K562 (cell line): ENCODE results near the gene ARL6IP1. TPM values are rescaled to one million over a fixed set of nuclear protein-coding genes. Genes with fewer than 3 reads are reported as not detected.
A peak's percentile ranks its signal among the peaks of the same experiment; 100 is the strongest.

Experiments used
- ATF1 ChIP-seq, 2 experiments: fragments of 450-650 bp in 1 of 2; IDR thresholded peaks; 2 replicates each; pipeline ENCODE4 v1.6.1; 2016; ENCODE audit warnings: missing compliant biosample characterization in 1 of 2, missing genetic modification characterization in 1 of 2
- CLOCK ChIP-seq: fragments of 250-450 bp; sonication (Bioruptor Pico); IDR thresholded peaks from 2 replicates; pipeline ENCODE4 v1.4.0; 2020; ENCODE audit warnings: mild to moderate bottlenecking, moderate library complexity, borderline replicate concordance
- GATAD2A ChIP-seq: fragments of 450-650 bp; IDR thresholded peaks from 2 replicates; pipeline ENCODE4 v1.6.1; 2017
- GMEB1 ChIP-seq: fragments of 250-450 bp; sonication (Bioruptor Pico); IDR thresholded peaks from 2 replicates; pipeline ENCODE4 v1.4.0; 2020; ENCODE audit warnings: mild to moderate bottlenecking
- HNRNPLL ChIP-seq: fragments of 200-400 bp; formaldehyde crosslinking; IDR thresholded peaks from 2 replicates; pipeline ENCODE4 v1.6.1; 2017; ENCODE audit warnings: low read length, low read depth, mild to moderate bottlenecking; ENCODE audit not compliant: poor library complexity, severe bottlenecking
- PHF8 ChIP-seq: fragments of 200-600 bp; sonication (generic); IDR thresholded peaks from 2 replicates; pipeline ENCODE4 v1.6.1; 2012; ENCODE audit warnings: mixed run types, mild to moderate bottlenecking, inconsistent platforms, low read length, moderate library complexity, borderline replicate concordance
- SPI1 ChIP-seq: IDR thresholded peaks from 2 replicates; pipeline ENCODE4 v1.6.1; 2011; ENCODE audit warnings: low read depth, low read length, control low read depth, borderline replicate concordance
- SRF ChIP-seq, 2 experiments: fragments of 250-450, 450-650 bp in 1 of 2; sonication (Bioruptor Pico) in 1 of 2; sonication (generic) in 1 of 2; formaldehyde crosslinking; IDR thresholded peaks; 2 replicates each; pipeline versions ENCODE4 v1.5.0 to v1.5.1; 2020 to 2022; ENCODE audit warnings: mild to moderate bottlenecking in 1 of 2, missing genetic modification reagents in 1 of 2
- YY1 ChIP-seq, 3 experiments: IDR thresholded peaks; 2 replicates each; pipeline ENCODE4 v1.6.1; 2011; ENCODE audit warnings: low read length in 2 of 3, mild to moderate bottlenecking in 2 of 3, moderate library complexity in 2 of 3, borderline replicate concordance in 1 of 3, control low read depth in 1 of 3, low read depth in 1 of 3; ENCODE audit not compliant: insufficient read depth in 3 of 3, insufficient replicate concordance in 2 of 3, control insufficient read depth in 1 of 3, insufficient read length in 1 of 3; ENCODE audit errors: extremely low read depth in 1 of 3
- ZNF134 ChIP-seq: fragments of 250-450 bp; sonication (Bioruptor Pico); conservative IDR thresholded peaks from 2 replicates; pipeline ENCODE4 v1.4.0; 2020
- ZNF695 ChIP-seq: fragments of 450-650 bp; formaldehyde crosslinking; IDR thresholded peaks from 2 replicates; pipeline ENCODE4 v1.4.0; 2020; ENCODE audit warnings: mild to moderate bottlenecking, moderate library complexity
- polyA plus RNA-seq, 8 experiments: library from polyadenylated mRNA; depleted of rRNA in 4 of 8; stranded (reverse) in 5 of 8; unstranded in 3 of 8; fragments of >200 nt; fragmentation: Nextera tagmentation in 2 of 8; fragmentation: Illumina TruSeq in 1 of 8; extraction: Ambion mirVana in 2 of 8; extraction: Trizol in 1 of 8; gene quantifications; 2 replicates each; pipeline versions ENCODE4 v1.2.1 to v1.2.3, GENCODE V29; 2011 to 2014; ENCODE audit warnings: inconsistent platforms in 1 of 8, missing spikeins in 1 of 8
- total RNA-seq, 7 experiments: library from RNA; depleted of rRNA in 6 of 7; stranded (reverse); fragments of >200 nt in 6 of 7; fragmentation: Illumina TruSeq in 2 of 7; extraction: Trizol in 2 of 7; gene quantifications; 2 replicates each; pipeline versions ENCODE4 v1.2.1 to v1.2.3, GENCODE V29; 2011 to 2021; ENCODE audit warnings: low replicate concordance in 1 of 7
- TF ChIP-seq, protein P1 (sequence below), 2 experiments: fragments of 450-650 bp; formaldehyde crosslinking in 1 of 2; IDR thresholded peaks; 2 replicates each; pipeline versions ENCODE4 v1.4.0 to v1.6.1; 2014 to 2020; ENCODE audit warnings: mild to moderate bottlenecking in 2 of 2, borderline replicate concordance in 1 of 2, low read depth in 1 of 2

The ARL6IP1 gene
- total and polyA plus RNA-seq, 9 of the 15 experiments (the other 6 are each of a cell fraction or from before 2014, with no cell fraction given) = 102 to 391 (median 162) TPM

DNA sequence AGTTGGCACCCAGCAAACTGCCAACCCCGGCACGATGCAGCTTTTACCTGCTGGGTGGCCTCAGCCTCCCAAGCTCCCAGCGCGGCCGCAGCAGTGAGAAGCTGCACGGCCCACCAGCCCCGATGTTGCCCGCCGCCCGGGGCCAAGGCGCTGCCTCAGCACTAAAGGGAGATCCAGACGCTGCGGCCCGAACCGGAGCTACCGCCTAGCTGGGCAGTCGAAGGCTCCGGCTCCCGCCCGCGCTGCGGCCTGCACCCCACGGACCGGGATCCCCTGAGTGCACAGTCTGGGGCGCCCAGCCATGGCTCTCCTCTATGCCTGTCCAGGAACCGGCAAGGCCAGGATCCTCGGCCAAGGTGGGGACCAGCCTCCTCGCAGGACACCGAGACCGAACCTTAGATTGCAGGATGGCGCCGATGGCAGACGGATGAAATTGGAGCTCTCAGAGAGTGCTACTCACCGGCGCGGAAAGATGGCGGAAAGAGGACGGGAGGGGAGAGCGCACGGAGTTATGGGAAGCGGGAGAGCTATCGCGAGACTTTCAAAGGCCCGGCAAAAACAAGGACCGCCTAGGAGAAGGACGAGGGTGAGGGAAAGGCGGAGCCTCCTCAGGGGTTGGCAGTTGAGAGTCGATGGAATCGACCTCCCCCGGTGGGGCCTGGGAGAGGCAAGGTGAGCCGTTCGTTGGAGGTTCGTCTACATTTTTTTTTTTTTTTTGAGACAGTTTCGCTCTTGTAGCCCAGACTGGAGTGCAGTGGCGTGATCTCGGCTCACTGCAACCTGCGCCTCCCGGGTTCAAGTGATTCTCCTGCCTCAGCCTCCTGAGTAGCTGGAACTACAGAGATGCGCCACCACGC lies 11.3 kb downstream of the ARL6IP1 start, which contains the start of gene RPS15A (continued):
- TF ChIP-seq, protein P1, sequence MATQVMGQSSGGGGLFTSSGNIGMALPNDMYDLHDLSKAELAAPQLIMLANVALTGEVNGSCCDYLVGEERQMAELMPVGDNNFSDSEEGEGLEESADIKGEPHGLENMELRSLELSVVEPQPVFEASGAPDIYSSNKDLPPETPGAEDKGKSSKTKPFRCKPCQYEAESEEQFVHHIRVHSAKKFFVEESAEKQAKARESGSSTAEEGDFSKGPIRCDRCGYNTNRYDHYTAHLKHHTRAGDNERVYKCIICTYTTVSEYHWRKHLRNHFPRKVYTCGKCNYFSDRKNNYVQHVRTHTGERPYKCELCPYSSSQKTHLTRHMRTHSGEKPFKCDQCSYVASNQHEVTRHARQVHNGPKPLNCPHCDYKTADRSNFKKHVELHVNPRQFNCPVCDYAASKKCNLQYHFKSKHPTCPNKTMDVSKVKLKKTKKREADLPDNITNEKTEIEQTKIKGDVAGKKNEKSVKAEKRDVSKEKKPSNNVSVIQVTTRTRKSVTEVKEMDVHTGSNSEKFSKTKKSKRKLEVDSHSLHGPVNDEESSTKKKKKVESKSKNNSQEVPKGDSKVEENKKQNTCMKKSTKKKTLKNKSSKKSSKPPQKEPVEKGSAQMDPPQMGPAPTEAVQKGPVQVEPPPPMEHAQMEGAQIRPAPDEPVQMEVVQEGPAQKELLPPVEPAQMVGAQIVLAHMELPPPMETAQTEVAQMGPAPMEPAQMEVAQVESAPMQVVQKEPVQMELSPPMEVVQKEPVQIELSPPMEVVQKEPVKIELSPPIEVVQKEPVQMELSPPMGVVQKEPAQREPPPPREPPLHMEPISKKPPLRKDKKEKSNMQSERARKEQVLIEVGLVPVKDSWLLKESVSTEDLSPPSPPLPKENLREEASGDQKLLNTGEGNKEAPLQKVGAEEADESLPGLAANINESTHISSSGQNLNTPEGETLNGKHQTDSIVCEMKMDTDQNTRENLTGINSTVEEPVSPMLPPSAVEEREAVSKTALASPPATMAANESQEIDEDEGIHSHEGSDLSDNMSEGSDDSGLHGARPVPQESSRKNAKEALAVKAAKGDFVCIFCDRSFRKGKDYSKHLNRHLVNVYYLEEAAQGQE (IDR thresholded peaks at IDR 0.05; ENCODE audit: borderline replicate concordance) = peak; percentile 97
- TF ChIP-seq, protein P1 (CRISPR knock-in tag; IDR thresholded peaks at IDR 0.05; ENCODE audit: low read depth) = peak; percentile 70
- peak; percentile 62 for TF ChIP-seq HNRNPLL
- 0 out of 4 replicates have a peak, but pooled peaks of 1 of the 2 experiments have one; percentile 18 for TF ChIP-seq SRF (CRISPR knock-in tag; IDR thresholded peaks at IDR 0.05)
- no peak for TF ChIP-seq ATF1 (CRISPR knock-in tag; IDR thresholded peaks at IDR 0.05)
- TF ChIP-seq ATF1 (tag; IDR thresholded peaks at IDR 0.05) = peak; percentile 71
- TF ChIP-seq YY1 (IDR thresholded peaks at IDR 0.05; ENCODE audit: borderline replicate concordance in 1 of 3, control insufficient read depth in 1 of 3, extremely low read depth in 1 of 3, insufficient read depth in 3 of 3, insufficient read length in 1 of 3, insufficient replicate concordance in 2 of 3, low read depth in 1 of 3, low read length in 2 of 3) = peak; percentile 81 to 96 (median 92)
- TF ChIP-seq GATAD2A = peak; percentile 42; the same call in 1 of the 2 replicates
- no peak for TF ChIP-seq CLOCK (CRISPR knock-in tag)
- TF ChIP-seq GMEB1 = peak; percentile 47; the same call in 1 of the 2 replicates
- peak; percentile 99 for TF ChIP-seq PHF8
- TF ChIP-seq ZNF695 (CRISPR knock-in tag) = no peak
- TF ChIP-seq SPI1 = no peak
- TF ChIP-seq ZNF134 (CRISPR knock-in tag) = no peak
